RWPE2 (cell line): ENCODE results near the gene EPC1.
A peak's percentile ranks its signal among the peaks of the same experiment; 100 is the strongest.

Source experiments
- ATAC-seq: fragments of 200-7000 bp; cut with Tn5 transposase; 3 replicates; pipeline ENCODE4 v1.9.1; 2021; ENCODE audit warnings: low read depth
- DNase-seq: peaks from one replicate; pipeline ENCODE4 v3.0.0-alpha.2; 2020; ENCODE audit warnings: low spot score
- H3K27ac ChIP-seq: fragments of 450-650 bp; 2 replicates; pipeline ENCODE4 v1.5.1; 2017; ENCODE audit warnings: mild to moderate bottlenecking; ENCODE audit not compliant: poor library complexity, severe bottlenecking
- H3K27me3 ChIP-seq: fragments of 250-450 bp; sonication (Bioruptor Pico); 2 replicates; pipeline ENCODE4 v1.5.1; 2021; ENCODE audit warnings: mild to moderate bottlenecking, moderate library complexity; ENCODE audit not compliant: insufficient read depth, poor library complexity, severe bottlenecking
- H3K36me3 ChIP-seq: fragments of 250-450 bp; sonication (Bioruptor Pico); 2 replicates; pipeline ENCODE4 v1.5.1; 2020; ENCODE audit warnings: low read depth, mild to moderate bottlenecking, moderate library complexity
- H3K4me1 ChIP-seq: fragments of 250-450 bp; sonication (Bioruptor Pico); 2 replicates; pipeline ENCODE4 v1.5.1; 2021; ENCODE audit warnings: mild to moderate bottlenecking, moderate library complexity; ENCODE audit not compliant: insufficient read depth, poor library complexity, severe bottlenecking
- H3K4me3 ChIP-seq: fragments of 250-450 bp; sonication (Bioruptor Pico); 2 replicates; pipeline ENCODE4 v1.5.1; 2021; ENCODE audit warnings: mild to moderate bottlenecking, moderate library complexity; ENCODE audit not compliant: severe bottlenecking
- H3K9me3 ChIP-seq: fragments of 250-450 bp; sonication (Bioruptor Pico); 2 replicates; pipeline ENCODE4 v1.5.1; 2021; ENCODE audit warnings: mild to moderate bottlenecking, moderate library complexity; ENCODE audit not compliant: severe bottlenecking
- CTCF ChIP-seq: fragments of 450-650 bp; IDR thresholded peaks from one replicate; pipeline ENCODE4 v1.5.1; 2017; ENCODE audit warnings: mild to moderate bottlenecking, moderate library complexity; ENCODE audit not compliant: poor library complexity, severe bottlenecking

The EPC1 gene

GRCh38 chr10:32265756-32266155 lies 81.2 kb downstream of the EPC1 start:
- Histone ChIP-seq H3K27ac (no peak overlapping the region), H3K36me3 (peaks cover 29% of the 10 kb centered on the region), H3K9me3 (no peaks in the 10 kb centered on the region), H3K4me3 (no peak overlapping the region), H3K27me3 (no peaks in the 10 kb centered on the region), H3K4me1 (no peaks in the 10 kb centered on the region)
- ATAC-seq (no peak), DNase-seq (no peak)
- TF ChIP-seq CTCF, result no peak

GRCh38 chr10:32263300-32263699 lies 83.7 kb downstream of the EPC1 start:
- no peaks in the 10 kb centered on the region for H3K27me3 ChIP-seq
- TF ChIP-seq CTCF, result no peak
- ATAC-seq (peak; percentile 67; the same call in 2 of the 3 replicates), DNase-seq (no peak)
- no peaks in the 10 kb centered on the region for H3K4me1 ChIP-seq
- H3K36me3 ChIP-seq, result peaks cover 8% of the 10 kb centered on the region; the same call in 1 of the 2 replicates
- no peak overlapping the region for H3K27ac ChIP-seq
- H3K4me3 ChIP-seq, result no peak overlapping the region
- H3K9me3 ChIP-seq, result no peaks in the 10 kb centered on the region

GRCh38 chr10:32259551-32259950 lies 87.4 kb downstream of the EPC1 start:
- Histone ChIP-seq H3K27me3 (no peaks in the 10 kb centered on the region), H3K36me3 (no peaks in the 10 kb centered on the region), H3K4me1 (no peaks in the 10 kb centered on the region), H3K4me3 (no peak overlapping the region), H3K9me3 (no peaks in the 10 kb centered on the region), H3K27ac (no peak overlapping the region)
- no peak for DNase-seq
- no peak for TF ChIP-seq CTCF
- ATAC-seq, result no peak

GRCh38 chr10:32256613-32257437 lies 90.1 kb downstream of the EPC1 start:
- H3K9me3 ChIP-seq, result no peaks in the 10 kb centered on the region
- peaks cover 6% of the 10 kb centered on the region for H3K4me1 ChIP-seq
- TF ChIP-seq CTCF, result peak; percentile 92
- no peaks in the 10 kb centered on the region for H3K27me3 ChIP-seq
- H3K36me3 ChIP-seq, result no peaks in the 10 kb centered on the region
- no peak overlapping the region for H3K4me3 ChIP-seq
- DNase-seq, result no peak
- no peak overlapping the region for H3K27ac ChIP-seq
- no peak for ATAC-seq

GRCh38 chr10:32253821-32254220 lies 93.1 kb downstream of the EPC1 start:
- no peak for TF ChIP-seq CTCF
- H3K9me3 ChIP-seq, result no peaks in the 10 kb centered on the region
- no peaks in the 10 kb centered on the region for H3K36me3 ChIP-seq
- H3K4me3 ChIP-seq, result no peak overlapping the region
- peaks cover 6% of the 10 kb centered on the region for H3K4me1 ChIP-seq
- H3K27ac ChIP-seq, result no peak overlapping the region
- no peaks in the 10 kb centered on the region for H3K27me3 ChIP-seq
- ATAC-seq (peak; percentile 15; the same call in 1 of the 3 replicates), DNase-seq (no peak)
